Endothelial cell of umbilical vein (primary cell): ENCODE data around the gene BACH2. TPM values are rescaled to one million over a fixed set of nuclear protein-coding genes. Genes with fewer than 3 reads are reported as not detected.

Source experiments
- BruUV-seq: library from RNA; stranded (reverse); fragments of 400-500 nt; replicated peaks from 2 replicates; lab custom pipeline; 2021; lab: Mats Ljungman, UMichigan
- CTCF ChIA-PET: fragments of 300-600, 350-600 bp; sonication (Branson Sonifier 250); formaldehyde crosslinking; loops from one replicate; lab custom pipeline; 2021; ENCODE audit warnings: antibody characterized with exemption, inconsistent platforms; lab: Charles Lee
- POLR2A ChIA-PET: fragments of 300-600, 350-600 bp; sonication (Branson Sonifier 250); formaldehyde crosslinking; loops from one replicate; lab custom pipeline; 2021; ENCODE audit warnings: antibody characterized with exemption, inconsistent platforms; lab: Charles Lee
- DNase-seq: peaks from one replicate; pipeline ENCODE4 v3.0.0-alpha.2; 2011; ENCODE audit warnings: low read depth, low spot score
- FAIRE-seq: peaks from 2 replicates; lab custom pipeline; 2011; peaks lifted over from hg19 to GRCh38; lab: Jason Lieb, UNC
- H2AFZ ChIP-seq: 2 replicates; pipeline ENCODE4 v1.6.0; 2012; ENCODE audit warnings: low read depth, low read length, control low read depth, inconsistent platforms
- H3K27ac ChIP-seq: 2 replicates; pipeline ENCODE4 v1.5.1; 2011; ENCODE audit warnings: low read depth, mild to moderate bottlenecking, control low read depth, low read length, moderate library complexity; ENCODE audit not compliant: insufficient read depth
- H3K27me3 ChIP-seq, 2 experiments: 2 replicates each; pipeline versions ENCODE4 v1.6.0 to v1.6.1; 2011; ENCODE audit warnings: low read length in 2 of 2, mixed read lengths in 1 of 2; ENCODE audit not compliant: control insufficient read depth in 2 of 2, insufficient read depth in 2 of 2
- H3K36me3 ChIP-seq, 2 experiments: 2 replicates in 1 of 2; 3 replicates in 1 of 2; pipeline ENCODE4 v1.5.1; 2011; ENCODE audit warnings: low read length in 2 of 2, mild to moderate bottlenecking in 1 of 2, moderate library complexity in 1 of 2; ENCODE audit not compliant: control insufficient read depth in 2 of 2, insufficient read depth in 2 of 2; ENCODE audit errors: extremely low read depth in 1 of 2
- H3K4me1 ChIP-seq: 3 replicates; pipeline ENCODE4 v1.5.1; 2011; ENCODE audit warnings: mild to moderate bottlenecking, low read length; ENCODE audit not compliant: control insufficient read depth, insufficient read depth; ENCODE audit errors: extremely low read depth
- H3K4me2 ChIP-seq: 2 replicates; pipeline ENCODE4 v1.6.1; 2011; ENCODE audit warnings: low read length, control low read depth, mixed read lengths; ENCODE audit not compliant: insufficient read depth
- H3K4me3 ChIP-seq, 3 experiments: fragments of 200-600 bp in 1 of 3; sonication (generic), shearing (Covaris generic) in 1 of 3; replicated peaks in 1 of 3; 2 replicates each; pipeline ENCODE4 v1.5.1; 2011 to 2016; ENCODE audit warnings: control low read depth in 3 of 3, low read length in 3 of 3, mild to moderate bottlenecking in 2 of 3, inconsistent platforms in 1 of 3, low read depth in 1 of 3, moderate library complexity in 1 of 3; ENCODE audit not compliant: insufficient read depth in 1 of 3
- H3K79me2 ChIP-seq: 2 replicates; pipeline ENCODE4 v1.6.0; 2012; ENCODE audit warnings: low read length, inconsistent platforms; ENCODE audit not compliant: control insufficient read depth, insufficient read depth
- H3K9ac ChIP-seq: replicated peaks from 2 replicates; pipeline ENCODE3; 2011; ENCODE audit warnings: low read length, control low read depth; ENCODE audit not compliant: insufficient read depth; ENCODE audit errors: extremely low read depth
- H3K9me1 ChIP-seq: replicated peaks from 3 replicates; pipeline ENCODE4 v1.6.0; 2011; ENCODE audit warnings: mild to moderate bottlenecking, low read length; ENCODE audit not compliant: control insufficient read depth, insufficient read depth; ENCODE audit errors: extremely low read depth
- H3K9me3 ChIP-seq: replicated peaks from 2 replicates; pipeline ENCODE4 v1.5.1; 2012; ENCODE audit warnings: low read length, inconsistent platforms; ENCODE audit not compliant: control insufficient read depth, insufficient read depth
- H4K20me1 ChIP-seq: replicated peaks from 2 replicates; pipeline ENCODE3; 2011; ENCODE audit warnings: mild to moderate bottlenecking, low read length; ENCODE audit not compliant: control insufficient read depth, insufficient read depth; ENCODE audit errors: extremely low read depth
- CTCF ChIP-seq, 2 donors: IDR thresholded peaks; 1 replicate in 1 of 2; 2 replicates in 1 of 2; pipeline ENCODE4 v1.5.1; 2011; ENCODE audit warnings: low read length in 2 of 2, mild to moderate bottlenecking in 2 of 2, moderate library complexity in 2 of 2, control low read depth in 1 of 2, inconsistent platforms in 1 of 2, low read depth in 1 of 2; ENCODE audit not compliant: insufficient read depth in 1 of 2; ENCODE audit errors: extremely low read depth in 1 of 2
- EZH2 ChIP-seq: IDR thresholded peaks from 2 replicates; pipeline ENCODE4 v1.6.1; 2012; ENCODE audit warnings: borderline replicate concordance, low read depth, mild to moderate bottlenecking, moderate library complexity, low read length, inconsistent platforms; ENCODE audit not compliant: severe bottlenecking
- FOS ChIP-seq: IDR thresholded peaks from 2 replicates; pipeline ENCODE4 v1.6.1; 2011; ENCODE audit warnings: mild to moderate bottlenecking, low read length, moderate library complexity, borderline replicate concordance; ENCODE audit not compliant: insufficient read depth
- GATA2 ChIP-seq: IDR thresholded peaks from 2 replicates; pipeline ENCODE4 v1.7.0; 2011; ENCODE audit warnings: low read depth, mild to moderate bottlenecking, moderate library complexity, mixed read lengths, low read length; ENCODE audit not compliant: insufficient read length, insufficient read depth
- JUN ChIP-seq: IDR thresholded peaks from 2 replicates; pipeline ENCODE4 v1.6.1; 2011; ENCODE audit warnings: borderline replicate concordance, low read depth; ENCODE audit not compliant: insufficient read length, insufficient read depth
- MAX ChIP-seq: IDR thresholded peaks from 2 replicates; pipeline ENCODE4 v1.6.1; 2011; ENCODE audit not compliant: insufficient read depth, insufficient read length
- MYC ChIP-seq: IDR thresholded peaks from one replicate; pipeline ENCODE4 v1.6.1; 2011; ENCODE audit warnings: mild to moderate bottlenecking, low read depth, low read length
- POLR2A ChIP-seq: IDR thresholded peaks from 2 replicates; pipeline ENCODE4 v1.6.1; 2012; ENCODE audit warnings: low read depth, mild to moderate bottlenecking, control low read depth, low read length
- POLR2AphosphoS5 ChIP-seq: IDR thresholded peaks from 2 replicates; pipeline ENCODE4 v1.6.1; 2012; ENCODE audit warnings: low read depth, mild to moderate bottlenecking, control low read depth, low read length, moderate library complexity; ENCODE audit not compliant: insufficient read depth
- dilution Hi-C: fragments of 300-500 bp; cut with MboI; formaldehyde crosslinking; loops from one replicate; pipeline ENCODE4 v1.15.0; 2019; ENCODE audit warnings: low sequenced_read_pairs; ENCODE audit not compliant: extremely low pct_ligation_motif_present
- intact Hi-C: fragments of 100-400 bp; cut with micrococcal nuclease; formaldehyde crosslinking; loops from one replicate; pipeline ENCODE4 v1.10.0; 2022
- polyA plus RNA-seq, 4 experiments: library from polyadenylated mRNA; depleted of rRNA in 3 of 4; stranded (reverse) in 3 of 4; unstranded in 1 of 4; fragments of >200 nt; gene quantifications; 2 replicates each; pipeline versions ENCODE4 v1.2.1 to v1.2.3, GENCODE V29; 2011 to 2012; ENCODE audit warnings: missing spikeins in 1 of 4
- total RNA-seq: library from RNA; stranded (reverse); gene quantifications from 2 replicates; pipeline ENCODE4 v1.2.3, GENCODE V29; 2021

The BACH2 gene
- total and polyA plus RNA-seq, 2 donors (not counting 3 experiments of a cell fraction or from before 2014, with no cell fraction given) = 1.7 to 5.6 TPM

GRCh38 chr6:90095145-90095544, 201.5 kb downstream of the BACH2 start:
- ChIA-PET CTCF (no interaction called here), POLR2A (no interaction called here)
- H4K20me1 ChIP-seq = no peaks in the 10 kb centered on the region
- H3K9ac ChIP-seq = no peak overlapping the region
- H3K36me3 ChIP-seq = no peaks in the 10 kb centered on the region
- DNase-seq (no peak), FAIRE-seq (no peak)
- no peak overlapping the region for H2AFZ ChIP-seq
- no peaks in the 10 kb centered on the region for H3K9me3 ChIP-seq
- dilution Hi-C loops = no loop called here
- H3K4me3 ChIP-seq = no peak overlapping the region
- no peaks in the 10 kb centered on the region for H3K9me1 ChIP-seq
- BruUV-seq = no TSS peak
- TF ChIP-seq EZH2 = no peak
- no peak for TF ChIP-seq MYC
- no peak for TF ChIP-seq JUN
- no peak for TF ChIP-seq POLR2A
- no peak for TF ChIP-seq CTCF (IDR thresholded peaks at IDR 0.05; ENCODE audit: extremely low read depth in 1 of 2, insufficient read depth in 1 of 2, low read depth in 1 of 2, low read length in 2 of 2)
- TF ChIP-seq FOS = no peak
- TF ChIP-seq MAX = no peak
- TF ChIP-seq GATA2 = no peak
- no peak for TF ChIP-seq POLR2AphosphoS5
- peaks cover 2 to 6% of the 10 kb centered on the region in 2 experiments for H3K27me3 ChIP-seq
- no peak overlapping the region for H3K27ac ChIP-seq
- intact Hi-C loops = no loop called here
- no peaks in the 10 kb centered on the region for H3K79me2 ChIP-seq
- H3K4me2 ChIP-seq = no peak overlapping the region
- no peaks in the 10 kb centered on the region for H3K4me1 ChIP-seq
